GM23248 (cell line): ENCODE data around the gene RSL1D1. TPM values are rescaled to one million over a fixed set of nuclear protein-coding genes. Genes with fewer than 3 reads are reported as not detected.
"Not testable (repeated sequence)": the region's sequence is repeated elsewhere in the genome, so short reads cannot be mapped to it uniquely, and the experiment has no call there.

Source experiments
- DNase-seq: peaks from one replicate; pipeline ENCODE4 v3.0.0-alpha.2; 2015
- H2AFZ ChIP-seq: fragments of 200-600 bp; sonication (generic); 2 replicates; pipeline ENCODE4 v1.6.1; 2016; ENCODE audit warnings: antibody characterized with exemption
- H3F3A ChIP-seq: fragments of 200-600 bp; sonication (generic); 2 replicates; pipeline ENCODE4 v1.6.1; 2016; ENCODE audit warnings: mild to moderate bottlenecking, antibody characterized with exemption, mixed run types; ENCODE audit not compliant: insufficient read depth
- H3K27ac ChIP-seq: fragments of 200-600 bp; sonication (generic); 2 replicates; pipeline ENCODE4 v1.5.1; 2016; ENCODE audit warnings: mild to moderate bottlenecking
- H3K27me3 ChIP-seq: fragments of 200-600 bp; sonication (generic); replicated peaks from 2 replicates; pipeline ENCODE4 v1.6.1; 2016; ENCODE audit warnings: mild to moderate bottlenecking; ENCODE audit not compliant: insufficient read depth
- H3K36me3 ChIP-seq: fragments of 200-600 bp; sonication (generic); 2 replicates; pipeline ENCODE4 v1.6.1; 2016; ENCODE audit warnings: low read depth, mild to moderate bottlenecking
- H3K4me1 ChIP-seq: fragments of 200-600 bp; sonication (generic); 2 replicates; pipeline ENCODE4 v1.6.1; 2016; ENCODE audit warnings: mild to moderate bottlenecking; ENCODE audit not compliant: insufficient read depth
- H3K4me2 ChIP-seq: fragments of 200-600 bp; sonication (generic); one replicate; pipeline ENCODE4 v1.6.1; 2016; ENCODE audit warnings: mild to moderate bottlenecking; ENCODE audit not compliant: unreplicated experiment
- H3K4me3 ChIP-seq: fragments of 200-600 bp; sonication (generic); 2 replicates; pipeline ENCODE4 v1.5.1; 2016; ENCODE audit warnings: mild to moderate bottlenecking
- H3K79me2 ChIP-seq: fragments of 200-600 bp; sonication (generic); 2 replicates; pipeline ENCODE4 v1.6.1; 2016; ENCODE audit warnings: mild to moderate bottlenecking; ENCODE audit not compliant: insufficient read depth
- H3K9ac ChIP-seq: fragments of 200-600 bp; sonication (generic); 2 replicates; pipeline ENCODE4 v1.6.1; 2016; ENCODE audit warnings: mild to moderate bottlenecking
- H3K9me2 ChIP-seq: fragments of 200-600 bp; sonication (generic); 2 replicates; pipeline ENCODE4 v1.6.1; 2016; ENCODE audit warnings: mixed run types, mild to moderate bottlenecking, moderate library complexity; ENCODE audit not compliant: insufficient read depth
- H3K9me3 ChIP-seq: fragments of 200-600 bp; sonication (generic); one replicate; pipeline ENCODE4 v1.6.1; 2017; ENCODE audit warnings: low read depth
- H4K20me1 ChIP-seq: fragments of 200-600 bp; sonication (generic); 2 replicates; pipeline ENCODE4 v1.6.0; 2016; ENCODE audit not compliant: insufficient read depth
- EZH2 ChIP-seq: fragments of 200-600 bp; sonication (generic); IDR thresholded peaks from 2 replicates; pipeline ENCODE4 v1.6.1; 2018; ENCODE audit warnings: antibody characterized with exemption, mild to moderate bottlenecking; ENCODE audit not compliant: insufficient read depth, poor library complexity, severe bottlenecking
- EZH2phosphoT487 ChIP-seq: fragments of 200-600 bp; sonication (generic); IDR thresholded peaks from 2 replicates; pipeline ENCODE4 v1.6.1; 2018; ENCODE audit warnings: antibody characterized with exemption, moderate library complexity, mild to moderate bottlenecking, low read depth; ENCODE audit not compliant: insufficient read depth
- WGBS, 2 experiments: methylation state at CpG; one replicate each; pipeline ENCODE4 v1.1.6; 2015 to 2017; ENCODE audit warnings: low lambda C conversion rate in 2 of 2, low coverage in 1 of 2; ENCODE audit errors: missing lambda C conversion rate in 2 of 2; 5-methylcytosine and 5-hydroxymethylcytosine counted together
- in situ Hi-C: fragments of 300-500 bp; cut with MboI; formaldehyde crosslinking; loops from 2 replicates; pipeline ENCODE4 v1.15.0; 2020
- polyA plus RNA-seq: library from polyadenylated mRNA; unstranded; fragments of >200 nt; fragmentation: Nextera tagmentation; extraction: Ambion mirVana; gene quantifications from 2 replicates; pipeline ENCODE4 v1.2.1, GENCODE V29; 2016
- total RNA-seq: library from RNA; depleted of rRNA; stranded (reverse); fragments of >200 nt; shearing (Covaris generic); gene quantifications from 2 replicates; pipeline ENCODE4 v1.2.3, GENCODE V29; 2014

RSL1D1 gene
- total and polyA plus RNA-seq, 2 experiments from 2014 or later = 150 to 274 TPM

- Histone ChIP-seq H2AFZ (no peak overlapping the region), H3K9me3 (no peaks in the 10 kb centered on the region), H4K20me1 (0 out of 2 replicates have a peak, but pooled peaks cover 22% of the 10 kb centered on the region), H3K9me2 (no peaks in the 10 kb centered on the region; the same call in 1 of the 2 replicates), H3K36me3 (peaks cover 4% of the 10 kb centered on the region; the same call in 1 of the 2 replicates), H3K9ac (peak overlapping the region; percentile 98; the same call in 1 of the 2 replicates), H3F3A (peaks cover 37% of the 10 kb centered on the region), H3K4me2 (peak overlapping the region; percentile 30), H3K27me3 (no peaks in the 10 kb centered on the region), H3K27ac (peak overlapping the region; percentile 90; the same call in 1 of the 2 replicates), H3K4me3 (no peak overlapping the region), H3K79me2 (peaks cover 90% of the 10 kb centered on the region), H3K4me1 (peaks cover 36% of the 10 kb centered on the region)
- 75 to 78% methylated on average over 7 of the region's 7 CpGs for WGBS, 2 experiments
- in situ Hi-C loops = no loop called here
- no peak for TF ChIP-seq EZH2phosphoT487
- TF ChIP-seq EZH2 = no peak
- peak; percentile 43 for DNase-seq
These were observed 57.5 kb downstream of the RSL1D1 start for GRCh38 chr16:11793840-11794239.

- Histone ChIP-seq H3K4me2 (no peak overlapping the region), H4K20me1 (0 out of 2 replicates have a peak, but pooled peaks cover 22% of the 10 kb centered on the region), H3K36me3 (peaks cover 4% of the 10 kb centered on the region; the same call in 1 of the 2 replicates), H3F3A (peaks cover 25% of the 10 kb centered on the region), H3K27ac (no peak overlapping the region), H3K9ac (no peak overlapping the region), H3K9me3 (no peaks in the 10 kb centered on the region), H3K79me2 (peaks cover 91% of the 10 kb centered on the region), H2AFZ (no peak overlapping the region), H3K9me2 (no peaks in the 10 kb centered on the region; the same call in 1 of the 2 replicates), H3K27me3 (no peaks in the 10 kb centered on the region), H3K4me1 (peaks cover 29% of the 10 kb centered on the region), H3K4me3 (no peak overlapping the region)
- TF ChIP-seq EZH2phosphoT487 (no peak), EZH2 (no peak)
- WGBS, 2 experiments = 88% methylated on average over 7 of the region's 7 CpGs
- in situ Hi-C loops = no loop called here
- DNase-seq = no peak
These were observed 58.7 kb downstream of the RSL1D1 start for GRCh38 chr16:11792410-11793241.

GRCh38 chr16:11791144-11791828, 60.1 kb downstream of the RSL1D1 start:
- Histone ChIP-seq H3K9me2 (no peaks in the 10 kb centered on the region; the same call in 1 of the 2 replicates), H4K20me1 (0 out of 2 replicates have a peak, but pooled peaks cover 22% of the 10 kb centered on the region), H3K79me2 (peaks cover 100% of the 10 kb centered on the region), H2AFZ (no peak overlapping the region), H3K4me2 (no peak overlapping the region), H3K9ac (no peak overlapping the region), H3K4me3 (no peak overlapping the region), H3K36me3 (peaks cover 4% of the 10 kb centered on the region; the same call in 1 of the 2 replicates), H3K27ac (no peak overlapping the region), H3K4me1 (peaks cover 29% of the 10 kb centered on the region), H3K27me3 (no peaks in the 10 kb centered on the region), H3F3A (peaks cover 27% of the 10 kb centered on the region), H3K9me3 (no peaks in the 10 kb centered on the region)
- TF ChIP-seq EZH2phosphoT487 (no peak), EZH2 (no peak)
- in situ Hi-C loops = no loop called here
- 95 to 99% methylated on average over 7 to 8 of the region's 8 CpGs for WGBS, 2 experiments
- DNase-seq = no peak

GRCh38 chr16:11788914-11789313, 62.4 kb downstream of the RSL1D1 start:
- Histone ChIP-seq H2AFZ (no peak overlapping the region), H3K79me2 (peaks cover 100% of the 10 kb centered on the region), H3K9me2 (no peaks in the 10 kb centered on the region), H3K9me3 (no peaks in the 10 kb centered on the region), H3K4me1 (peaks cover 16% of the 10 kb centered on the region), H3K4me2 (no peak overlapping the region), H4K20me1 (0 out of 2 replicates have a peak, but pooled peaks cover 19% of the 10 kb centered on the region), H3K27ac (no peak overlapping the region), H3K36me3 (peaks cover 4% of the 10 kb centered on the region; the same call in 1 of the 2 replicates), H3F3A (peaks cover 10% of the 10 kb centered on the region), H3K9ac (no peak overlapping the region), H3K4me3 (no peak overlapping the region), H3K27me3 (no peaks in the 10 kb centered on the region)
- no peak for DNase-seq
- 97 to 100% methylated on average over 3 of the region's 3 CpGs for WGBS, 2 experiments
- TF ChIP-seq EZH2phosphoT487 = no peak
- TF ChIP-seq EZH2 = no peak
- in situ Hi-C loops = no loop called here

- H3K9ac ChIP-seq, H3K4me3 ChIP-seq, H2AFZ ChIP-seq, H3K9me2 ChIP-seq, H3K9me3 ChIP-seq, H3K4me2 ChIP-seq, H3K27me3 ChIP-seq, H4K20me1 ChIP-seq, H3K36me3 ChIP-seq, DNase-seq, in situ Hi-C loops, H3K27ac ChIP-seq: not testable (repeated sequence)
- Histone ChIP-seq H3F3A (peaks cover 35% of the 10 kb centered on the region), H3K4me1 (peaks cover 37% of the 10 kb centered on the region), H3K79me2 (peaks cover 99% of the 10 kb centered on the region)
- 98% methylated on average over 13 of the region's 13 CpGs for WGBS, 2 experiments
These were observed 66.3 kb downstream of the RSL1D1 start for GRCh38 chr16:11784980-11785599.

- Histone ChIP-seq H3K79me2 (peaks cover 99% of the 10 kb centered on the region), H3F3A (peaks cover 35% of the 10 kb centered on the region), H3K4me2 (peak overlapping the region; percentile 90), H3K4me1 (peaks cover 37% of the 10 kb centered on the region)
- H3K9me3 ChIP-seq, H2AFZ ChIP-seq, H3K27me3 ChIP-seq, H4K20me1 ChIP-seq, H3K4me3 ChIP-seq, H3K9me2 ChIP-seq, H3K36me3 ChIP-seq, H3K9ac ChIP-seq, H3K27ac ChIP-seq, DNase-seq, in situ Hi-C loops: not testable (repeated sequence)
- WGBS, 2 experiments = 87 to 96% methylated on average over 6 of the region's 6 CpGs
These were observed 67.0 kb downstream of the RSL1D1 start for GRCh38 chr16:11784381-11784780.
